GM21619 (cell line): ENCODE data around the gene STAC.
"Not testable (repeated sequence)": the region's sequence is repeated elsewhere in the genome, so short reads cannot be mapped to it uniquely, and the experiment has no call there.

Source experiments
- ATAC-seq: cut with Tn5 transposase; IDR thresholded peaks from one replicate; pipeline ENCODE4 v1.9.1; 2021; ENCODE audit not compliant: unreplicated experiment

The STAC gene

GRCh38 chr3:36411587-36411986, 31.3 kb downstream of the STAC start:
- no peak for ATAC-seq

GRCh38 chr3:36416599-36416998, 36.3 kb downstream of the STAC start:
- ATAC-seq, result no peak

GRCh38 chr3:36417237-36417636, 36.9 kb downstream of the STAC start:
- no peak for ATAC-seq

- ATAC-seq, result no peak
These were observed 38.0 kb downstream of the STAC start for GRCh38 chr3:36418296-36418695.

- ATAC-seq, result no peak
These were observed 48.1 kb downstream of the STAC start for GRCh38 chr3:36428445-36428844.

GRCh38 chr3:36429986-36430485, 49.7 kb downstream of the STAC start:
- no peak for ATAC-seq

GRCh38 chr3:36433511-36433910, 53.2 kb downstream of the STAC start:
- no peak for ATAC-seq

GRCh38 chr3:36434687-36435426, 54.6 kb downstream of the STAC start:
- ATAC-seq, result no peak

- ATAC-seq, result no peak
These were observed 62.9 kb downstream of the STAC start for GRCh38 chr3:36443028-36443686.

- ATAC-seq, result no peak
These were observed 64.6 kb downstream of the STAC start for GRCh38 chr3:36444909-36445308.

GRCh38 chr3:36446276-36446675, 66.0 kb downstream of the STAC start:
- no peak for ATAC-seq

- no peak for ATAC-seq
These were observed 66.8 kb downstream of the STAC start for GRCh38 chr3:36447061-36447460.

GRCh38 chr3:36451816-36452215, 71.5 kb downstream of the STAC start:
- ATAC-seq, result no peak

GRCh38 chr3:36453213-36453612, 72.9 kb downstream of the STAC start:
- ATAC-seq, result not testable (repeated sequence)

- not testable (repeated sequence) for ATAC-seq
These were observed 73.6 kb downstream of the STAC start for GRCh38 chr3:36453896-36454295.

GRCh38 chr3:36455406-36455805, 75.1 kb downstream of the STAC start:
- no peak for ATAC-seq

GRCh38 chr3:36456784-36457183, 76.5 kb downstream of the STAC start:
- no peak for ATAC-seq

GRCh38 chr3:36457667-36458066, 77.4 kb downstream of the STAC start:
- ATAC-seq, result no peak

- ATAC-seq, result no peak
These were observed 78.9 kb downstream of the STAC start for GRCh38 chr3:36459177-36459576.

- ATAC-seq, result no peak
These were observed 81.3 kb downstream of the STAC start for GRCh38 chr3:36461597-36461996.

GRCh38 chr3:36472045-36472444, 91.7 kb downstream of the STAC start:
- not testable (repeated sequence) for ATAC-seq

- ATAC-seq, result no peak
These were observed 95.3 kb downstream of the STAC start for GRCh38 chr3:36475558-36475957.
